ENCODE data around the gene SOCS1. TPM values are rescaled to one million over a fixed set of nuclear protein-coding genes. Genes with fewer than 3 reads are reported as not detected.

Gene SOCS1
- total RNA-seq, 1 donor from 2014 or later: 0.79 TPM

DNA sequence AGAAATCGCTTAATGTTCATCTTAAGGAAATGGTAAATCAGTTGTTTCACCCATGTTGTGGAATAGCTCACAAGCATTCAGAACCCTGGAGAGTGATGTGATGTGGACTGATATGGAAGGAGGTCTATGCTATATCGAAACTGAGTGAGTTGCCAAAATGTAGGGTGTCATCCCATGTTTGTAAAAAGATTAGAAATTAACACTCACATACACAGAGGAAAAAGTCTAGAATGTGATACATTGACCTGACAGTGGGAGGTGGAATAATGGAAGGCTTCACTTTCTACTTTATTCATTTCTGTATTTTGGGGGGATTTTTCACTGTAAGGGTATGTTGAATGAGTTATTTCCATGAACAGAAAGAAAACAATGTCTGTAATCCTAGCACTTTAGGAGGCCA lies 29.8 kb upstream of the SOCS1 start:
- no peak for DNase-seq (ENCODE audit: low read depth in 2 of 2)

DNA sequence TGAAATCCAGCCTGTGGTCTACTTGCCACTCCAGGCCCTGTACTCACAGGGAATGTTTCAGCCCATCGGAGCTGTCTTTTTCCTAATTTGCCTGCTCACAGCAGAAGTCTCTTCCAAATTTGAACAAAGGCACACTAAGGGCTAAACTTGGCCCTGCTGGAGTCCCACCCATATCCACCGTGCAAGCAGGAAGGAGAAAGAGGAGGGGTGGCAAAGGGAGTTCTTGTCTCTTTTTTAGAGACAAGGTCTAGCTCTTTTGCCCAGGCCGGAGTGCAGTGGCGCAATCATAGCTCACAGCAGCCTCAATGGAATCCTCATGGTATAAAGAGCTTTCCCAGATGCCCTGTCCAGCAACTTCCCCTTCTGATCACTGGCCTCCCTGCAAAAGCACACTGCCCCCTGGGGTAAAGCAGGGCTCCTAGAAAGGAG lies 27.8 kb upstream of the SOCS1 start:
- no peak for DNase-seq (ENCODE audit: low read depth in 2 of 2)

DNA sequence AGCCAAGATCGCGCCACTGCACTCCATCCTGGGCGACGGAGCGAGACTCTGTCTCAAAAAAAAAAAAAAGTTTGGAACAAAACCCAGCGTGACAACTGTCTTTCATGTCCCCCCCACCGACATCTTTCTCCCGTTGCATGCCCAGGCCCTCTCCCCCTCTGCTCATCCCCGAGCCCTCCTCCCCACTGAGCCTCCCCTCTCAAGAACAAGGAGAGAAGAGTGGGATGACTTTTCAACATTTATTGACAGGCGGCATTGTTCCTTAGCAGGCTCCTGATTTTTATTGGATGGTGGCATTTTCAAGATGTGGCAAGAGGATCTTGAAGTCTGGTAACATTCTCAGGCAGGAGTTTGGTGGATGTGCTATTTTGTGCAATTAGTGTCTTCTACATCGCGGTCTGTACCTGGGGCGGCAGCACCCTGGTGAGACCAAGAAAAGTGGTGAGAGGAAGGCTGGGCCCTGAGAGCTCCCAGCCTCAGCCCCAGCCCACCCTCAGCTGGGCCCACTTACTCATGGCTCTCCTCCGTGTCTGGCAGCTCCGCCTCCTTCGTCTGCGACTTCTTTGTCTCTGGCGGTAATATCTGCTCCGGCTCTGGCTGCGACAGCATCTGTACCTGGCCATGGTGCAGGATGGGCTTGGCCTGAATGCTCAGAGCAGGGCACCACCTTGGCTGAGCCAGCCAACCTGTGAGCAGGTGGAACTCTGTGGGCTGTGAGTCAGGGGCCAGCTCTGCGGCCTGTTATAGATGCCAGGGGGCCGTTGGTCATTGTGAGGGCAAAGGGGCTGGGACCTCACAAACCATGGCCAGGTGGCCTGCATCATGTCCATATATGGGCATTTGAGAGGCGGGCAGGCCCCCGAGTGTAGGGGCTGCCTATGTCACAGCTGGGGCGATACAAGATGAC lies 24.9 kb upstream of the SOCS1 start, which contains the start of gene PRM1:
PRM1 (minus strand) TSS at position 715 of the 907 bp plus-strand sequence; CDS start at position 623, 92 bp downstream.
- no peak for DNase-seq (ENCODE audit: low read depth in 2 of 2)

DNA sequence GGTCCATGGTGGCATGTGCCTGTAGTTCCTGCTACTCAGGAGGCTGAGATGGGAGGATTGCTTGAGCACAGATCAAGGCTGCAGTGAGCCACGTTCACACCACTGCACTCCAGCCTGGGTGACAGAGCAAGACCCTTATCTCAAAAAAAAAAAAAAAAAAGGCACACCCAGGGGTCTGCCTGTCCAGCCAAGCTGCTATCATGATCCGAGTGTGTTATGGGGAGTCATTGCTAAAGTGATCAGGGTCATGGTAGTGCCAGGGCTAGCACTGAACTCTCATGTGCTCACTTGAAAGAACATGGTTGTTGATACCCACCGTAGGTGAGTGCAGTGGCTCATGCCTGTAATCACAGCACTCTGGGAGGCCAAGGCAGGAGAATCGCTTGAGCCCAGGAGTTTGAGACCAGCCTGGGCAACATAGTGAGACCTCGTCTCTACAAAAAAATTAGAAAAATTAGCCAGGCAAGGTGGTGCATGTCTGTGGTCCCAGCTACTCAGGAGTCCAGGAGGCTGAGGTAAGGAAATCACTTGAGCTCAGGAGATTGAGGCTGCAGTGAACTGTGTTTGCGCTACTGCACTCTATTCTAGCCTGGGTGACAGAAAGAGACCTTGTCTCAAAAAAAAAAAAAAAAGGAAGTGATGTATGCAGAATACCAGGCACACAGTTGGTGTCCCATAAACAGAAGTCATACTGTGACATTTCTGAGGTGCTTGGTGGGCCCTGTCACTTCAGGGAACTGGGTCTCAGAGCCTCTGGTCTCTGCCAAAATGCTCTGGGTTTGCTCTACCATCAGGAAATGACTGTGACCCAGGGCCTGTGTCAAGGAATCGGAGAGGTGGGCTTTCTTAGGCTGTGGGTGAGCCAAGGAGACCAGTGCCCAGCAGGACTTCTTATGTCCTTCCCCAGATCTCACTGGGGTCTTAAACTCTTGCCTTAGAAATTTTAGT lies 23.0 kb upstream of the SOCS1 start:
- DNase-seq (ENCODE audit: low read depth in 2 of 2): no peak

DNA sequence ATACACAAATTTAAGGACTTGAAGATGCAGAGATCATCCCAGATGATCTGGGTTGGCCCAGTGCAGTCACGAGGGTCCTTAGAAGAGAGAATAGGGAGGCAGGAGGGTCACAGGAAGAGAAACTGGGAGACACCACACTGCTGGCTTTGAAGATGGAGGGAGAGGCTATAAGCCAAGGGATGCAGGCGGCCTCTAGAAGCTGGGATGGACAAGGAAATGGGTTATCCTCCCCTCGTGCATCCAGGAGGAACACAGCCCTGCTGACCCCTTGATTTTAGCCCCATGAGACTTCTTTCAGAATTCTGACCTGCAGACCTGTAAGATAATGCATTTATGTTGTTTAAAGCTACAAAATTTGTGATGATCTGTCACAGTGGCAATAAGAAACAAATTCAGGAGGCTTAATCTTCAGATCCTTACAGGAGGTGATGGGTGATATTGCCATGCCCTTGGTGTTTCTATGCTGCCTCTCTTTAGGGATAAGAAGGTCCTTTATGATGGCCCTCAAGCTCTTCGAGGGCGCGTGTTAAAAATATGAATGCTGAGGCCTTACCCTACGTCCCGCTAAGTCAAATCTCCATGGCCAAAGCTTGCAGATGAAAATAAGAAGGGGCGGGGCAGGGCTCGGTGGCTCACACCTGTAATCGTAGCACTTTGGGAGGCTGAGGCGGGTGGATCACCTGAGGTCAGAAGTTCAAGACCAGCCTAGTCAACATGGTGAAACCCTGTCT lies 21.8 kb upstream of the SOCS1 start:
- DNase-seq (ENCODE audit: low read depth in 2 of 2): no peak

DNA sequence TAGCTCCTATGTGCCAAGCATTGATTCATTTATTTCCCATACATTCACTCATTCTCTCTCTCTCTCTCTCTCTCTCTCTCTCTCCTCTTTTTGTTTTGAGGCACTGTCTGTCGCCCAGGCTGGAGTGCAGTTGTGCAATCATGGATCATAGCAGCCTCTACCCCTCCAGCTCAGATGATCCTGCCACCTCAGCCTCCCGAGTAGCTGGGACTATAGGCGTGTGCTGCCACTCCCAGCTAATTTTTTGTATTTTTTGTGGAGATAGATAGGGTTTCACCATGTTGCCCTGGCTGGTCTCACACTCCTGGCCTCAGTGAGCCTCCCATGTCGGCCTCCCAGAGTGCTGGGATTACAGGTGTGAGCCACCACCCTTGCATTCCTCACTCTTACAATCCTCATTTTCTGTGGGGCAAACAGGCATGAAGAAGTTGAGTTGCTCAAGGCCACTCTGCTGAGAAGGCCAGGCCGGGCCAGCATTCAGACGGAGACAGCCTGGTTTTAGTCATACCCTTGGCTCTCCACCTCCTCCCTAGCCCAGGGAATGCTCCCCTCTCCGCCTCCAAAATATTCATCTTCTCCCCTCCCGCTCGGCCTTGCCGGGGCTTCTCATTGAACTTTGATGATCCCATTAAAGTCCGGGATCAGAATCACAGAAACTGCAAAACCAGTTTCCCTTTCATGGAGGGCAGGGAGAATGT lies 21.0 kb upstream of the SOCS1 start:
- DNase-seq (ENCODE audit: low read depth in 2 of 2): no peak

DNA sequence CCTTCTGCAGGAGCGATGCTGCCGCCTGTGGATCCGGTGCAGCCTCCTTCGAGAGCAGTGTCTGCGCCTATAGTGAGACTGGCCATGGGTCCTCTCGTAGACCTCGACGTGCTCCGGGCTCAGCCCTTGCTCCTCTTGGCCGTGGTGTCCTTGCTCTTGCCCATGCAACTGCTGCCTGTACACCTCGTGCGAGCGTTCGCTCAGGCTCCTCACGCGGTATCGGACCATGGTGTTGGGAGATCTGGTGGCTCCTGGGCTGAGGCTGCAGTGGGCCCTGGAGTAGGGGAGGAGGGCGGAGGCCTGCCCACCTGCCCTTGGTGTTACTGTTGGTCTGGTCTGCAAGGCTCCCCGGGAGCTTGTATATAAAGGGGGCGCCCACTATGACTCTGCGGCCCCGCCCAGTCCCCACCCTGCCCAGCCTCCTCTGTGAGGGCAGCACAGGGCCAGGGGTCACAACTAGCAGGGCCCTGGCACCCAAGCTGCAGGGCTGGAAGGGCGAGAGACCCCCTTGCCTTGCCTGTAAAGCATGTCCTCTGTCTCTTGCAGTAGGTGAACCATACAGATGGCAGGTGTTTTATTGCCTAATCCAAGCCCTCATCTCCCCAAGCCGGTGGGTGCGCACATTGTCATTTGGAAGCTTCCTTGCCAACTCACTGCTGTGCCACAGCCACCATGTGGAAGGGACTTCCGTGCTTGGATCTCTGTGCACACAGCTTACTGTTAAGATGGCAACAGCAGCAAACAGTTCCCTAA lies 20.3 kb upstream of the SOCS1 start, which contains the start of gene PRM2:
PRM2 (minus strand) TSS at position 338 of the 753 bp plus-strand sequence; CDS start at position 228, 110 bp downstream.
- no peak for DNase-seq (ENCODE audit: low read depth in 2 of 2)

DNA sequence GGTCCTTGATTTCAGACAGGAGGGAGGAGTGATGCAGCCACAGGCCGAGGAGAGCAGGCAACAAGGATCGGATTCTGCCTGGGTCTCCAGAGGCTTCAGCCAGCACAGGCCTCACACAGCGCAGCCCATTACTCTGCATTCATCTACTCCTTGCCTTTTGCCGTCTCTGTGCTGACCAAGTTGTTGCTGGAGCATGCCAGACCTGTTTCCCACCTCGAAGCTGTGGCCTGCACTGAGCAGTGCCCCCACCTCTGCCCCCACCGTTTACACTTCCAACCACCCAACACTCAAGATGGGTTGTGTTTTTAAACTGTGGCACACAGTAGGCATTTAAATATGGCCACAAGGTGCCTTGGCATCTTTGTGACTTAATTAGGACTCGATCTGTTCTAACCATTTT lies 19.0 kb upstream of the SOCS1 start:
- DNase-seq (ENCODE audit: low read depth in 2 of 2): no peak

DNA sequence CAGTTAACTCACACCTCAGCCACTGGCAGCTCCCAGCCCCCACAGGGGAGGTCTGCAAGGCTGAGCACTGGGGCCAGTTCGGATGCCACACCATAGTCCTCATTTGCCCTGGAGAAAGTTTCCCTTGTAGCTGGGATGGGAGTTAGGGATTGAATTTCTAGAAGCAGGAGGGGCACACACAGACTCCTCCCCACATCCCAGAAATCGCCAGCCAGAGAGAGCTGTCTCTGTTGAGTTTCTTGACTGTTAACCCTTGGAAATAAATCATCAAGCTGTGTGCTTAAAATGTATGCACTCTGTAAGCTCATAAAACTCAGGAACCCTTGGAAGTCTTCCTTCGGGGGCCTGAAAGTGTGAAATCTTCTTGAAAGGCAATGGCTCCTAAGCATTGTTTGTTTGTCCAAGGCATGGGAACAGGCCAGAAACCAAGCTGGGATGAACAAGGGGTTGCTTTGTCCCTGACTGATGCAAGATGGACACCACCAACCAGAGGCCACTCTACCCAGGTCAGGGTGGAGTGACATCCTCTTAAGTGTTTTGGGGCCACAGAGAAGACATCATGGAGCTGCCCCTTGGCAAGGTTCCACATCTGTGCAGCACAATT lies 17.8 kb upstream of the SOCS1 start:
- no peak for DNase-seq (ENCODE audit: low read depth in 2 of 2)

DNA sequence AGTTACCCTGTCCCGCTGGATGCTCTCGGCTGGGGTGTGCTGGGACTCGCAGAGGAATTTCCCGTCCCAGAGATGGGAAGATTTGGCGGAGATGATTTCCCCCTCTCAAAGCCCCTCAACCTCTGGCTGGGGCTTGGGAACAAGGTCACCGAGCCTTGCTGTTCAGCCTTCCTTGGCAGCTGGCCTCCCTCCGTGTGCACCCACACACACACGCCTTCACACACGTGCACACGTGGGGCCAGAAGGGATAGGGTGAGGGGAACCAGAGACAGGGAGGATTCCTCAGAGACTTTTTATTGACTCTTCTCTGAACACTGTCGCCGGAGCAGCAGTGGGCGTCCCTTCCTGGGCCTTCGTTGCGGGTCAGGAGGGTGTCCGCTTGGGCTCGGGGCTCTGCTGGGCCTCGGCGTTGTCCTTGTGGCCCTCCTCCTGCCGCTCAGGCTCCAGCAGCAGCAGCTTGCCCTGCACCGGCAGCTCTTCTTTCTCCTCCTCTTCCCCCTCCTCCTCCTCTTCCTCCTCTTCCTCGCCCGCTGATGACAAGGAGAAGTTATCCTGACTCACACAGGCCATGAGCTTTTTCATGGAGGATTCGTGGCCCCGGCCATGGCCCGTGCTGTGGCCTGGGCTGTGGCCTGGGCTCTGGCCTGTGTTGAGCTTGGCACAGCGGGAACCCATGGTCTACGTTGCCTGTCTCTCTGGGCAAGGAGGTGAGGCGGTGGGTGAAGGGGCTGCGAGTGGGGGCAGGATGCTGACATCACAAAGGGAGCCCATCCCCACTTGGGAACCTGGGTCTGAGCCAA lies 17.1 kb upstream of the SOCS1 start, which contains the start of gene PRM3:
PRM3 (minus strand) TSS at position 709 of the 800 bp plus-strand sequence; CDS start at position 675, 34 bp downstream.
- no peak for DNase-seq (ENCODE audit: low read depth in 2 of 2)

DNA sequence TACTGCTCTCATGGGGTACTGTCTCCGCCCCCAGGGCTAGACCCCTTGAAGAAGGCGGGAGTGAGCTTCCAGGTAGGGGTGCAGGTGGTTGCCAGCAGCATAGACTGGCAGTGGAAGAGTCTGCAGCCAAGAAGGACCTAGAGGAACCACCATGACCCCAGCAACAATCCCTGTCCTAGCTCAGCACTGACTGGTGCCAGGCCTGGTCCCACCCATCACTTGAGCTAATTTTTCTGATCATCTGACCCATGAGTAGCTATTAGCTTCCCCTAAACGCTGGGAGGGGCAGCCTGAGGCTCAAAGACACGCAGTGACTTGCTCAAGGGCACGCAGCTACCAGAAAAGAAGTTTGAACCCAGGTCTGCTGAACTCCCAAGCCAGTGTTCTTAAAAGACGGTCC lies 16.5 kb upstream of the SOCS1 start:
- DNase-seq (ENCODE audit: low read depth in 2 of 2): no peak

DNA sequence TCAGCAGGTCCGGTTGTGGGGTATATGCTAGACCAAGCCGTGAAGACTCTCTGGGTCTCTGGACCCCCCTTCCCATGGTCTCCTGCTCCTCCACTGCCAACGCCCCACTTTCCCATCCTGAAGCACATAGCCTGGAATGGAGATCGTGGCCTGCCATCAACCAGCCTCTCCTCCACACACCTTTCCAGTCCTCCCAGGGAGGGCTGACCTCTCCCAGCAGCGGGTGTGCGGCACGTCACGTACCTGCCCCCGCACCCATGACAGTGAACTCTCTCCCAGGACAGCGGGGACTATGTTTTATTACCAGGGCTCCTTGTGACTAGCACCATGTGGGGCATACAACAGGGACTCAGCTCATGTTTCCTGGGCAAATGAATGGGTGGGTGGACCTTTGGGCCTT lies 15.6 kb upstream of the SOCS1 start:
- no peak for DNase-seq (ENCODE audit: low read depth in 2 of 2)

DNA sequence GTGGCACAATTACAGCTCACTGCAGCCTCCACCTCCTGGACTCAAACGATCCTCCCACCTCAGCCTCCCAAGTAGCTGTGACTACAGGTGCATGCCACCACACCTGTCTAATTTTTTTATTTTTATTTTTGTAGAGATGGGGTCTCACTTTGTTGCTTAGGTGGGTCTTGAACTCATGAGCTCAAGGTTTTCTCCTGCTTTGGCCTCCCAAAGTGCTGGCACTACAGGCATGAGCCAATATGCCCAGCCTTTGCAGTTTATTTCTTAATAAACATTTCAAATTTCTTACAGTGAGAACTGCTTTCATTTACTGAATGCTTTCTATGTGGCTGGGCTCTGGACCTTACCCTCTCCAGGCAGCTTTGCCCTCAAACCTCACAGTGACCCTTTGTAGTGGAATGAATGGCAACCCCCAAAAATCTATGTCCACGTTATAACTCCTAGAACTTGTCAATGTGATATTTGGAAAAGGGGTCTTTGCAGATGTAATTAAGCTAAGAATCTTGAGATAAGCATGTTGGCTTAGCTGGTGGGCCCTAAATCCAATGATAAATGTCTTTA lies 14.7 kb upstream of the SOCS1 start:
- DNase-seq (ENCODE audit: low read depth in 2 of 2): no peak

DNA sequence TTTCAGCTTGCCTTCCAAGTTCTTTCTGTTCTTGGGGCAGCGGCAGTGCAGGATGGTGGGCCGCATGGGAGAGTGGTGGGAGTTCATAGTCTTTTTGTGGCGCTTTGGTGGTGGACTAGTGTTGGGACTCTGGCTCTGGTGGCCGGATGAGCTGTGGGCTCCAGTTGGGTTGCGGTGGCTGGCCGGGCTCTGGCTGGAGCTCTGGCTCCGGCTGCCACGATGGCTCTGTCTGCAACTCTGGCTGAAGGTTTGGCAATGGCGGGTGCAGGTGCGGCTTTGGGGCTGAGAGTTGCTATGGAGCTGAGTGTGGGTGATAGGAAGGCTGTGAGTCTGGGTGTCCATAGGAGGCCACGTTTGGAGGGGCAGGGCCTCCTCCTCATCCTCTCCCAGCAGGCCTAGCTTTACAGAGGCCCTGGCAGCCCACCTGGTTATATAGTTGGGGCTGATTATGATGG lies 12.9 kb upstream of the SOCS1 start, which contains the start of gene TNP2:
TNP2 (minus strand) TSS at position 405 of the 455 bp plus-strand sequence; CDS start at position 342, 63 bp downstream.
- no peak for DNase-seq (ENCODE audit: low read depth in 2 of 2)

DNA sequence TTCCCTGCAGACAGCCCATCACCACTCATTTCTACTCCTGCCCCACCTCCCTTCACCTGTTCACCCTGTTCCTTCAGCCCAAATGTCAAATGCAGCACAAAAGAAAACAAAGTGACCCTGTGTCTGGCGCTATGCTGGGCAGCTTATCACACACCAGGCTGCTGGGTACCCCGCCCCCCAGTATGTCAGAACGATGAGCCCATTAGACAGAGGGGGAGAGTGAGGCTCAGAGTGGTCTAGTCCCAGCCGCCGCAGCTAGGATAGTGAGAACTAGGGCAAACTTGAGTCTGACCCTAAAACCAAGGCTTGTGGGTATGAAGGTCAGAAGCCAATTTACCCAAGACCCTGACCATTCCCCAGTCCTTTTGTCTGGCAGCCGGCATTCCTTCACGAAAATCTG lies 9.1 kb upstream of the SOCS1 start:
- DNase-seq (ENCODE audit: low read depth in 2 of 2): no peak

DNA sequence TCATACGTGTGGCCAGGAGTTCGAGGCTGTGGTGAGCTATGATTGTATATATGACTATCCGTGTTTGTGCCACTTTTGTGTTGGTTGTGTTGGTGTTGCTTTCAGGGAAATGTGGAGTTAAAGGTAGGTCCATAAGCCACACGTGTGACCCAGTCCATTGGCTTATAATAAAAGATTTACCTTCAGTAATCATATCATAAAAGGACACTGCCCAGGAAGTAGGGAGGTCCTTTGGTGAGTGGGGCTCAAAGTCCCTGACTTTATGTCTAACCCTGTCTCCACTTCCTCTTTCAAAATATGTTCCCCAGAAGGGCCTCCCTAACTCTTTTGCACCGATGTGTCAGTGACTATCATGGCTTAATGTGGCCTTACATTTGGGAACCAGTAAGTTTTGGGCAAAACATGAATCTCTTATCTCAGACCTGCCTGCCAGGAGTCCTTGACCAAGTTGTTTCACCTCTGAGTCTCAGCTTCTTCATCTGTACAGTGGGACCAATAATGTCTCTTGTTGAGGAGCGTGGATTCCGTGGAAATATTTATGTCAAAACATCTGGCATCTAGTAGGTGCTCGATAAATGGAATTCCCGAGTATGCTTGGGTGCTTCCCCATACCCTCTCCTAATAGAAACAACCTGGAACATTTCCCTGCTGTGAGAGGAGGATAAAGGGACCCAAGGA lies 8.3 kb upstream of the SOCS1 start:
- no peak for DNase-seq (ENCODE audit: low read depth in 2 of 2)

DNA sequence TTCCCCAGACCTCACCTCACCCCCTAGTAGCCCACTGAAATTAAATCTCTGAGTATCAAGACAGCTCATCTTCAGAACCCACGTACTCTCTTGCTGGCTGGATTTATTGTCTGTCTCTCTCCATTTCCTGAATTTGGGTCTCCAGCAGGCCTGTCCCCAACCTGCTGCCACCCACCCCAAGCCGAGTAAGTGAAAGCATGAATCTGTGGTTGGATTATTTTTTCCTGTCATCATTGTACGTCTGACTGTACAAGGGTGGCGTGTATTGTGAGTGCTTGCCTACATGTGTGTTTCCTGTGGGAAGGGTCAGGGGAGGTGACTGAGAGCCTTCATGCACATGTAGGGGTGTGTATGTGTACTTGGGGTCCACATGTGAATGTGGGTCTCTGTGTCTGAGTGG lies 7.7 kb upstream of the SOCS1 start:
- no peak for DNase-seq (ENCODE audit: low read depth in 2 of 2)
